MM.1S (cell line): ENCODE results near the gene LBHD2.

Source experiments
- EZH2 ChIP-seq: fragments of 300-600 bp; sonication (generic); optimal IDR thresholded peaks from 2 replicates; pipeline ENCODE3; 2017; ENCODE audit warnings: low read depth, mild to moderate bottlenecking, antibody characterized with exemption, low read length, mixed read lengths
- TF ChIP-seq, protein P1 (sequence below): fragments of 300-600 bp; sonication (generic); IDR thresholded peaks from 2 replicates; pipeline ENCODE4 v1.5.1; 2016; ENCODE audit warnings: antibody characterized with exemption, low read length, mixed read lengths

DNA sequence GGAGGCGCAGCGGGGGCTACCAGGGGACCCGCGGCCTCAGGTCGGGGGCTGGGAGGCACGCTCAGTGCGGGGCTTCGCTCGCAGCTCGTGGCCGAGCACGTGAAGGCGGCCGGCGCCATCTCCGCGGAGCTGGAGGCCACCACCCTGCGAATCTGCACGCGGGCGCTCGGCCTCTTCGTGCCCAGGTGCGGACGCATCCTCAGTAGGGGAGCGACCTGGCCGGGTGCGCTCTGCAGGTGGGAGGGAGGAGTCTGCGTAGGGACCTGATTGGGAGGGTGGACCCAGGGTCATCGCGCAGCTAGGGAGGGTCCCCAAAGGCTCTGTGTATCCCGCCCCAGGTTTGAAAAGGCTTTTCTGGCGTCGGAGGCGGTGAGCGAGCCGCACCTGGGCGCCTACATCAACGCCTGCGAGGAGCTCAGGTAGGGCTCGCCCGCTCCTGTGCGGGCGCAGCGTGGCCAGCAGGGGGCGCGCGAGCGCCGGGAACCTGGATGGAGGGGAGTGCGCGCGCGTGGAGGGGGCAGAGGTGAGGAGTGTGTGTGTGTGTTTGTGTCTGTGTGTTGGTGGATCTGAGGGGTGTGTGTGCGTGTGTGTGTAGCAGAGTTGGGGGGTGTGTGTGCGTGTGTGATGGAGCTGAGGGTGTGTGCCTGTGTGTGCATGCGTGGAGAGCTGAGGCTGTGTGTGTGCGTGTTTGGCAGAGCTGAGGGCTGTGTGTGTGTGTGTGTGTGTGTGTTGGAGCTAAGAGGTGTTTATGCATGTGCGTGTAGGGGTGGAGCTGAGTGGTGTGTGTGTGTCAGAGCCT is 20.8 kb downstream of the LBHD2 start:
- TF ChIP-seq, protein P1, sequence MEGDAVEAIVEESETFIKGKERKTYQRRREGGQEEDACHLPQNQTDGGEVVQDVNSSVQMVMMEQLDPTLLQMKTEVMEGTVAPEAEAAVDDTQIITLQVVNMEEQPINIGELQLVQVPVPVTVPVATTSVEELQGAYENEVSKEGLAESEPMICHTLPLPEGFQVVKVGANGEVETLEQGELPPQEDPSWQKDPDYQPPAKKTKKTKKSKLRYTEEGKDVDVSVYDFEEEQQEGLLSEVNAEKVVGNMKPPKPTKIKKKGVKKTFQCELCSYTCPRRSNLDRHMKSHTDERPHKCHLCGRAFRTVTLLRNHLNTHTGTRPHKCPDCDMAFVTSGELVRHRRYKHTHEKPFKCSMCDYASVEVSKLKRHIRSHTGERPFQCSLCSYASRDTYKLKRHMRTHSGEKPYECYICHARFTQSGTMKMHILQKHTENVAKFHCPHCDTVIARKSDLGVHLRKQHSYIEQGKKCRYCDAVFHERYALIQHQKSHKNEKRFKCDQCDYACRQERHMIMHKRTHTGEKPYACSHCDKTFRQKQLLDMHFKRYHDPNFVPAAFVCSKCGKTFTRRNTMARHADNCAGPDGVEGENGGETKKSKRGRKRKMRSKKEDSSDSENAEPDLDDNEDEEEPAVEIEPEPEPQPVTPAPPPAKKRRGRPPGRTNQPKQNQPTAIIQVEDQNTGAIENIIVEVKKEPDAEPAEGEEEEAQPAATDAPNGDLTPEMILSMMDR, result peak; percentile 74
- TF ChIP-seq EZH2, result no peak
